SK-N-SH (cell line): ENCODE measurements around the gene RBM24. TPM values are rescaled to one million over a fixed set of nuclear protein-coding genes. Genes with fewer than 3 reads are reported as not detected.

Experiments
- CTCF ChIA-PET: fragments of 300-600, 350-600 bp; formaldehyde crosslinking; extraction: SDS; loops from one replicate; lab custom pipeline; 2021; lab: Yijun Ruan, JAX
- POLR2A ChIA-PET: fragments of 350-600 bp; sonication (Branson Sonifier 250); formaldehyde crosslinking; extraction: SDS; loops from one replicate; lab custom pipeline; 2020; ENCODE audit warnings: antibody characterized with exemption, inconsistent platforms; lab: Yijun Ruan, JAX
- DNase-seq: peaks from one replicate; pipeline ENCODE4 v3.0.0; 2012
- H2AFZ ChIP-seq: fragments of 200-600 bp; sonication (generic); 2 replicates; pipeline ENCODE4 v1.8.1; 2016; ENCODE audit warnings: antibody characterized with exemption, mild to moderate bottlenecking, low read depth
- H3F3A ChIP-seq: fragments of 200-600 bp; sonication (generic); replicated peaks from 2 replicates; pipeline ENCODE3; 2016; ENCODE audit warnings: antibody characterized with exemption, mild to moderate bottlenecking; ENCODE audit not compliant: insufficient read depth
- H3K27ac ChIP-seq, 2 experiments: fragments of 200-500 bp in 1 of 2; fragments of 200-600 bp in 1 of 2; sonication (Bioruptor generic) in 1 of 2; sonication (generic), shearing (Covaris generic) in 1 of 2; 2 replicates each; pipeline versions ENCODE4 v1.5.1 to v1.6.1; 2014 to 2016; ENCODE audit warnings: low read depth in 2 of 2, inconsistent platforms in 1 of 2, low read length in 1 of 2, mild to moderate bottlenecking in 1 of 2, mixed read lengths in 1 of 2
- H3K27me3 ChIP-seq: fragments of 200-600 bp; sonication (generic), shearing (Covaris generic); 2 replicates; pipeline ENCODE4 v1.6.1; 2016; ENCODE audit warnings: mixed run types; ENCODE audit not compliant: insufficient read depth
- H3K36me3 ChIP-seq, 2 experiments: fragments of 200-500 bp in 1 of 2; fragments of 200-600 bp in 1 of 2; sonication (Bioruptor generic) in 1 of 2; sonication (generic) in 1 of 2; replicated peaks in 1 of 2; 2 replicates each; pipeline versions ENCODE3 to v1.5.1; 2014 to 2016; ENCODE audit warnings: low read length in 1 of 2, mild to moderate bottlenecking in 1 of 2; ENCODE audit not compliant: insufficient read depth in 2 of 2, control insufficient read depth in 1 of 2
- H3K4me1 ChIP-seq, 2 experiments: fragments of 200-500 bp in 1 of 2; fragments of 200-600 bp in 1 of 2; sonication (Bioruptor generic) in 1 of 2; sonication (generic), shearing (Covaris generic) in 1 of 2; 2 replicates each; pipeline versions ENCODE4 v1.5.1 to v1.6.1; 2014 to 2016; ENCODE audit warnings: low read depth in 1 of 2, low read length in 1 of 2, mixed run types in 1 of 2; ENCODE audit not compliant: insufficient read depth in 2 of 2, control insufficient read depth in 1 of 2
- H3K4me2 ChIP-seq: fragments of 200-600 bp; sonication (generic), shearing (Covaris generic); 2 replicates; pipeline ENCODE4 v1.6.1; 2017; ENCODE audit warnings: mixed run types
- H3K4me3 ChIP-seq, 2 experiments: fragments of 200-500 bp in 1 of 2; fragments of 200-600 bp in 1 of 2; sonication (Bioruptor generic) in 1 of 2; sonication (generic), shearing (Covaris generic) in 1 of 2; 2 replicates each; pipeline versions ENCODE4 v1.5.1 to v1.8.1; 2014 to 2016; ENCODE audit warnings: low read depth in 2 of 2, inconsistent platforms in 1 of 2, low read length in 1 of 2, mild to moderate bottlenecking in 1 of 2, mixed read lengths in 1 of 2, moderate library complexity in 1 of 2
- H3K79me2 ChIP-seq: fragments of 200-600 bp; sonication (generic); 2 replicates; pipeline ENCODE4 v1.8.1; 2017; ENCODE audit warnings: mild to moderate bottlenecking; ENCODE audit not compliant: insufficient read depth
- H3K9ac ChIP-seq: fragments of 200-600 bp; sonication (generic); 2 replicates; pipeline ENCODE4 v1.6.1; 2017; ENCODE audit warnings: mixed run types
- H3K9me2 ChIP-seq: fragments of 200-600 bp; sonication (generic); 2 replicates; pipeline ENCODE4 v1.6.1; 2017; ENCODE audit warnings: mixed run types
- H3K9me3 ChIP-seq: fragments of 200-600 bp; sonication (generic); 2 replicates; pipeline ENCODE4 v1.6.1; 2017; ENCODE audit warnings: mixed run types, mild to moderate bottlenecking, moderate library complexity
- H4K20me1 ChIP-seq: fragments of 200-600 bp; sonication (generic); 2 replicates; pipeline ENCODE4 v1.6.1; 2017; ENCODE audit warnings: mild to moderate bottlenecking, mixed run types; ENCODE audit not compliant: insufficient read depth
- CHD2 ChIP-seq: fragments of 150-350 bp; IDR thresholded peaks from 2 replicates; pipeline ENCODE4 v1.6.1; 2018; ENCODE audit warnings: low read length; ENCODE audit not compliant: partially characterized antibody
- ELF1 ChIP-seq: IDR thresholded peaks from 2 replicates; pipeline ENCODE4 v1.4.0; 2012
- EP300 ChIP-seq, 2 experiments: IDR thresholded peaks; 2 replicates each; pipeline versions ENCODE4 v1.4.0 to v1.6.1; 2012; ENCODE audit warnings: borderline replicate concordance in 1 of 2, low read depth in 1 of 2, low read length in 1 of 2
- FOXM1 ChIP-seq: IDR thresholded peaks from 2 replicates; pipeline ENCODE4 v1.4.0; 2012; ENCODE audit warnings: low read depth, mild to moderate bottlenecking
- GABPA ChIP-seq: IDR thresholded peaks from 2 replicates; pipeline ENCODE4 v1.4.0; 2012; ENCODE audit warnings: low read depth, mild to moderate bottlenecking
- GATA2 ChIP-seq: sonication (generic); formaldehyde crosslinking; IDR thresholded peaks from 2 replicates; pipeline ENCODE4 v1.5.0; 2020; ENCODE audit warnings: mild to moderate bottlenecking, missing genetic modification reagents
- JUND ChIP-seq: IDR thresholded peaks from 2 replicates; pipeline ENCODE4 v1.4.0; 2012
- NFIC ChIP-seq: IDR thresholded peaks from 2 replicates; pipeline ENCODE4 v1.4.0; 2012; ENCODE audit warnings: borderline replicate concordance
- RAD21 ChIP-seq: IDR thresholded peaks from 2 replicates; pipeline ENCODE4 v1.6.1; 2012; ENCODE audit warnings: mild to moderate bottlenecking, low read length
- RCOR1 ChIP-seq: fragments of 150-350 bp; IDR thresholded peaks from 2 replicates; pipeline ENCODE4 v1.6.1; 2017; ENCODE audit warnings: antibody characterized with exemption, low read length
- RFX5 ChIP-seq: IDR thresholded peaks from 2 replicates; pipeline ENCODE4 v1.6.1; 2012; ENCODE audit warnings: mild to moderate bottlenecking, improper control_type of control experiment, low read length
- TAF1 ChIP-seq: IDR thresholded peaks from 2 replicates; pipeline ENCODE4 v1.6.1; 2012; ENCODE audit warnings: low read depth, mild to moderate bottlenecking, low read length, moderate library complexity, borderline replicate concordance
- TCF12 ChIP-seq: IDR thresholded peaks from 2 replicates; pipeline ENCODE4 v1.4.0; 2012
- WGBS: methylation state at CpG from one replicate; pipeline ENCODE4 v1.1.6; 2017; ENCODE audit warnings: low lambda C conversion rate; 5-methylcytosine and 5-hydroxymethylcytosine counted together
- polyA plus RNA-seq, 3 experiments: library from polyadenylated mRNA; depleted of rRNA; stranded (reverse); fragments of >200 nt; gene quantifications; 2 replicates each; pipeline ENCODE4 v1.2.3, GENCODE V29; 2012
- TF ChIP-seq, protein P1 (sequence below): IDR thresholded peaks from 2 replicates; pipeline ENCODE4 v1.4.0; 2012; ENCODE audit warnings: low read depth, borderline replicate concordance
- TF ChIP-seq, protein P2 (sequence below): IDR thresholded peaks from 2 replicates; pipeline ENCODE4 v1.4.0; 2012; ENCODE audit warnings: low read depth
- TF ChIP-seq, protein P3 (sequence below): fragments of 200-600 bp; sonication (generic); IDR thresholded peaks from 2 replicates; pipeline ENCODE4 v1.6.1; 2017; ENCODE audit warnings: antibody characterized with exemption, mild to moderate bottlenecking, moderate library complexity
- TF ChIP-seq, protein P4 (sequence below): fragments of 150-350 bp; IDR thresholded peaks from 2 replicates; pipeline ENCODE4 v1.6.1; 2017; ENCODE audit warnings: antibody characterized with exemption, low read length, low read depth, borderline replicate concordance
- TF ChIP-seq, protein P5 (sequence below): fragments of 150-350 bp; IDR thresholded peaks from 2 replicates; pipeline ENCODE4 v1.6.1; 2016; ENCODE audit warnings: mild to moderate bottlenecking, low read depth, low read length

The RBM24 gene
- polyA plus RNA-seq, 1 of the 3 experiments (the other 2 are of a cell fraction): 0.20 TPM

DNA sequence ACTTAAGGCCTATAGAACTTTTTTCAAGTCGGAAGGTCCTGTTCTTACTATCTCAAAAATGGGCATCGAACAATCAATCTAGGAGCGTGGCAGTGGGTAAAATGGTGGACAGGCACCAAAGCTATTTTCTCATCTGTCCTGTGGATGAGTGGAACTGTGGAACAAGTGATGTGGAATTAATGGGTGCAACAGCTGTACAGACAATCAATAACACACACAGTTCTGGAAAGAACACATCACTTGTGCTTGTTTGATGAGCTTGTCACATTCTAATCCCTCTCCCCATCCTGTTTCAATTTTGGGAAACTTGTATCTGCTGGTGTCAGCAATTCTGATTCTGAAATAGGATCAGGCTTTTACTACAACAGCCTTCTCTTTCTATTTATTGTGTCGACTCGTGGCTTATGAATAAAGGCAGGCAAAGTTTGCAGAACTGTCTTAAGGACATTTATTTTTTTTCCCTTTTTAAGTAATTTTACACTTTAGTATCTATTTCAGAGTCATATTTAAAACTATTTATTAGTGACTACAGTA lies 11.5 kb downstream of the RBM24 start (continued):
- TF ChIP-seq CHD2 (no peak), RFX5 (no peak), GABPA (no peak), RCOR1 (no peak), JUND (no peak), TAF1 (no peak), RAD21 (no peak), EP300 (IDR thresholded peaks at IDR 0.05; ENCODE audit: borderline replicate concordance in 1 of 2, low read depth in 1 of 2, low read length in 1 of 2) (no peak), NFIC (no peak), FOXM1 (no peak)
- TF ChIP-seq, protein P1, sequence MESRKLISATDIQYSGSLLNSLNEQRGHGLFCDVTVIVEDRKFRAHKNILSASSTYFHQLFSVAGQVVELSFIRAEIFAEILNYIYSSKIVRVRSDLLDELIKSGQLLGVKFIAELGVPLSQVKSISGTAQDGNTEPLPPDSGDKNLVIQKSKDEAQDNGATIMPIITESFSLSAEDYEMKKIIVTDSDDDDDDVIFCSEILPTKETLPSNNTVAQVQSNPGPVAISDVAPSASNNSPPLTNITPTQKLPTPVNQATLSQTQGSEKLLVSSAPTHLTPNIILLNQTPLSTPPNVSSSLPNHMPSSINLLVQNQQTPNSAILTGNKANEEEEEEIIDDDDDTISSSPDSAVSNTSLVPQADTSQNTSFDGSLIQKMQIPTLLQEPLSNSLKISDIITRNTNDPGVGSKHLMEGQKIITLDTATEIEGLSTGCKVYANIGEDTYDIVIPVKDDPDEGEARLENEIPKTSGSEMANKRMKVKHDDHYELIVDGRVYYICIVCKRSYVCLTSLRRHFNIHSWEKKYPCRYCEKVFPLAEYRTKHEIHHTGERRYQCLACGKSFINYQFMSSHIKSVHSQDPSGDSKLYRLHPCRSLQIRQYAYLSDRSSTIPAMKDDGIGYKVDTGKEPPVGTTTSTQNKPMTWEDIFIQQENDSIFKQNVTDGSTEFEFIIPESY: no peak
- TF ChIP-seq, protein P2, sequence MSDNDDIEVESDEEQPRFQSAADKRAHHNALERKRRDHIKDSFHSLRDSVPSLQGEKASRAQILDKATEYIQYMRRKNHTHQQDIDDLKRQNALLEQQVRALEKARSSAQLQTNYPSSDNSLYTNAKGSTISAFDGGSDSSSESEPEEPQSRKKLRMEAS: no peak

DNA sequence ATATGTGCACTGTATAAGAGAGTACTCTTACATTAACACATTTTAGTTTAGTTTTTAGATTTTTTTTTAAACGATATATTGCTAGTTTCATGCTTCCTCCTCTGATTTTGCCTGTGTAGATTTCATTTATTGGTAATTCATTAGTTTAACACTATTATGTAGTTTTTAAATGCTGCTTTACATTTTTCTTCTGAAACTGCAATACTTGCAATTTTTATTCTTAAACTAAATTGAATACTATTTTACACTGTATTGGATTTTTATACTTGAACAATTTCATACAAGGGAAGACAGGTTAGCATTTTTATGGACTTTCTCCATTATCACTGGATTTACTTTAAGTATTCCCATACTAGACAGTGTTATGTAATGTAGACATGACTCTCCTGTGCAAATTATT lies 12.2 kb downstream of the RBM24 start:
- no peaks in the 10 kb centered on the region for H3K79me2 ChIP-seq
- no peak overlapping the region for H2AFZ ChIP-seq
- ChIA-PET POLR2A (no interaction called here), CTCF (no interaction called here)
- H3K4me1 ChIP-seq: peaks cover 0 to 4% of the 10 kb centered on the region in 2 experiments; a peak in 1 of 4 replicates
- H3K4me2 ChIP-seq: no peak overlapping the region
- H3F3A ChIP-seq: no peaks in the 10 kb centered on the region
- no peaks in the 10 kb centered on the region for H4K20me1 ChIP-seq
- DNase-seq: no peak
- H3K36me3 ChIP-seq: no peaks in the 10 kb centered on the region
- no peaks in the 10 kb centered on the region for H3K9me2 ChIP-seq
- no peak overlapping the region for H3K4me3 ChIP-seq
- H3K27ac ChIP-seq: no peak overlapping the region
- H3K9me3 ChIP-seq: no peaks in the 10 kb centered on the region
- TF ChIP-seq ELF1 (no peak), NFIC (no peak), RCOR1 (no peak), TCF12 (no peak), FOXM1 (no peak), GATA2 (CRISPR knock-in tag) (no peak), GABPA (no peak)
- TF ChIP-seq, protein P1: no peak
- TF ChIP-seq, protein P2: no peak
- TF ChIP-seq, protein P3, sequence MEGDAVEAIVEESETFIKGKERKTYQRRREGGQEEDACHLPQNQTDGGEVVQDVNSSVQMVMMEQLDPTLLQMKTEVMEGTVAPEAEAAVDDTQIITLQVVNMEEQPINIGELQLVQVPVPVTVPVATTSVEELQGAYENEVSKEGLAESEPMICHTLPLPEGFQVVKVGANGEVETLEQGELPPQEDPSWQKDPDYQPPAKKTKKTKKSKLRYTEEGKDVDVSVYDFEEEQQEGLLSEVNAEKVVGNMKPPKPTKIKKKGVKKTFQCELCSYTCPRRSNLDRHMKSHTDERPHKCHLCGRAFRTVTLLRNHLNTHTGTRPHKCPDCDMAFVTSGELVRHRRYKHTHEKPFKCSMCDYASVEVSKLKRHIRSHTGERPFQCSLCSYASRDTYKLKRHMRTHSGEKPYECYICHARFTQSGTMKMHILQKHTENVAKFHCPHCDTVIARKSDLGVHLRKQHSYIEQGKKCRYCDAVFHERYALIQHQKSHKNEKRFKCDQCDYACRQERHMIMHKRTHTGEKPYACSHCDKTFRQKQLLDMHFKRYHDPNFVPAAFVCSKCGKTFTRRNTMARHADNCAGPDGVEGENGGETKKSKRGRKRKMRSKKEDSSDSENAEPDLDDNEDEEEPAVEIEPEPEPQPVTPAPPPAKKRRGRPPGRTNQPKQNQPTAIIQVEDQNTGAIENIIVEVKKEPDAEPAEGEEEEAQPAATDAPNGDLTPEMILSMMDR: no peak
- TF ChIP-seq, protein P4, sequence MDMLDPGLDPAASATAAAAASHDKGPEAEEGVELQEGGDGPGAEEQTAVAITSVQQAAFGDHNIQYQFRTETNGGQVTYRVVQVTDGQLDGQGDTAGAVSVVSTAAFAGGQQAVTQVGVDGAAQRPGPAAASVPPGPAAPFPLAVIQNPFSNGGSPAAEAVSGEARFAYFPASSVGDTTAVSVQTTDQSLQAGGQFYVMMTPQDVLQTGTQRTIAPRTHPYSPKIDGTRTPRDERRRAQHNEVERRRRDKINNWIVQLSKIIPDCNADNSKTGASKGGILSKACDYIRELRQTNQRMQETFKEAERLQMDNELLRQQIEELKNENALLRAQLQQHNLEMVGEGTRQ: no peak
- TF ChIP-seq, protein P5, sequence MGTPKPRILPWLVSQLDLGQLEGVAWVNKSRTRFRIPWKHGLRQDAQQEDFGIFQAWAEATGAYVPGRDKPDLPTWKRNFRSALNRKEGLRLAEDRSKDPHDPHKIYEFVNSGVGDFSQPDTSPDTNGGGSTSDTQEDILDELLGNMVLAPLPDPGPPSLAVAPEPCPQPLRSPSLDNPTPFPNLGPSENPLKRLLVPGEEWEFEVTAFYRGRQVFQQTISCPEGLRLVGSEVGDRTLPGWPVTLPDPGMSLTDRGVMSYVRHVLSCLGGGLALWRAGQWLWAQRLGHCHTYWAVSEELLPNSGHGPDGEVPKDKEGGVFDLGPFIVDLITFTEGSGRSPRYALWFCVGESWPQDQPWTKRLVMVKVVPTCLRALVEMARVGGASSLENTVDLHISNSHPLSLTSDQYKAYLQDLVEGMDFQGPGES: no peak
- TF ChIP-seq, all 33 proteins: peak for 0
- WGBS: 41% methylated on average over 1 of the region's 1 CpG
- no peak overlapping the region for H3K9ac ChIP-seq
- H3K27me3 ChIP-seq: no peaks in the 10 kb centered on the region
